Measurements from ENCODE around the gene RPL9. TPM values are rescaled to one million over a fixed set of nuclear protein-coding genes. Genes with fewer than 3 reads are reported as not detected.
"Not testable (repeated sequence)": the region's sequence is repeated elsewhere in the genome, so short reads cannot be mapped to it uniquely, and the experiment has no call there.

RPL9 gene
- total and polyA plus RNA-seq, 2 experiments from 2014 or later, result 431 to 1,988 TPM

GRCh38 chr4:39470402-39470801 lies 11.7 kb upstream of the RPL9 start:
- H3K4me3 ChIP-seq, result no peak overlapping the region
- no peak for DNase-seq (ENCODE audit: low read depth in 1 of 2, low spot score in 1 of 2)
- no peak for TF ChIP-seq CTCF (IDR thresholded peaks at IDR 0.05; ENCODE audit: low read depth, low read length)

GRCh38 chr4:39469429-39470077 lies 10.8 kb upstream of the RPL9 start:
- peak; percentile 83 for TF ChIP-seq CTCF (IDR thresholded peaks at IDR 0.05; ENCODE audit: low read depth, low read length)
- peak overlapping the region; percentile 20 for H3K27ac ChIP-seq
- H3K9me3 ChIP-seq (ENCODE audit: low read depth), result no peaks in the 10 kb centered on the region
- H3K36me3 ChIP-seq, result peaks cover 11% of the 10 kb centered on the region
- H3K27me3 ChIP-seq, result no peaks in the 10 kb centered on the region
- H3K4me3 ChIP-seq, result no peak overlapping the region
- peak; percentile 72 to 90 for DNase-seq (ENCODE audit: low read depth in 1 of 2, low spot score in 1 of 2)
- H3K4me1 ChIP-seq (ENCODE audit: low read depth), result no peaks in the 10 kb centered on the region

More at GRCh38 chr4:39470402-39470801, 11.7 kb upstream of the RPL9 start:
- Histone ChIP-seq H3K27me3 (no peaks in the 10 kb centered on the region), H3K9me3 (ENCODE audit: low read depth) (no peaks in the 10 kb centered on the region), H3K4me1 (ENCODE audit: low read depth) (no peaks in the 10 kb centered on the region), H3K36me3 (peaks cover 11% of the 10 kb centered on the region), H3K27ac (no peak overlapping the region)

GRCh38 chr4:39467464-39467863 lies 8.7 kb upstream of the RPL9 start:
- H3K36me3 ChIP-seq, result peaks cover 28% of the 10 kb centered on the region
- DNase-seq (ENCODE audit: low read depth in 1 of 2, low spot score in 1 of 2), result no peak
- no peak overlapping the region for H3K4me3 ChIP-seq
- no peak for TF ChIP-seq CTCF (IDR thresholded peaks at IDR 0.05; ENCODE audit: low read depth, low read length)
- H3K27ac ChIP-seq, result no peak overlapping the region
- H3K27me3 ChIP-seq, result no peaks in the 10 kb centered on the region
- H3K4me1 ChIP-seq (ENCODE audit: low read depth), result no peaks in the 10 kb centered on the region
- no peaks in the 10 kb centered on the region for H3K9me3 ChIP-seq (ENCODE audit: low read depth)

- H3K36me3 ChIP-seq, result peaks cover 23% of the 10 kb centered on the region
Measured at GRCh38 chr4:39466747-39467146, 8.0 kb upstream of the RPL9 start.

GRCh38 chr4:39464886-39465501 lies 6.3 kb upstream of the RPL9 start:
- peak overlapping the region; percentile 50 for H3K27ac ChIP-seq
- H3K27me3 ChIP-seq, result no peaks in the 10 kb centered on the region
- DNase-seq (ENCODE audit: low read depth in 1 of 2, low spot score in 1 of 2), result peak; percentile 35 to 92
- TF ChIP-seq CTCF (IDR thresholded peaks at IDR 0.05; ENCODE audit: low read depth, low read length), result peak; percentile 32
- H3K4me3 ChIP-seq, result no peak overlapping the region
- H3K36me3 ChIP-seq, result peaks cover 19% of the 10 kb centered on the region
- H3K4me1 ChIP-seq (ENCODE audit: low read depth), result no peaks in the 10 kb centered on the region
- H3K9me3 ChIP-seq (ENCODE audit: low read depth), result no peaks in the 10 kb centered on the region

More at GRCh38 chr4:39466747-39467146, 8.0 kb upstream of the RPL9 start:
- no peak for DNase-seq (ENCODE audit: low read depth in 1 of 2, low spot score in 1 of 2)
- H3K27me3 ChIP-seq, result no peaks in the 10 kb centered on the region
- H3K9me3 ChIP-seq (ENCODE audit: low read depth), result no peaks in the 10 kb centered on the region
- TF ChIP-seq CTCF (IDR thresholded peaks at IDR 0.05; ENCODE audit: low read depth, low read length), result no peak
- no peak overlapping the region for H3K4me3 ChIP-seq
- no peak overlapping the region for H3K27ac ChIP-seq
- no peaks in the 10 kb centered on the region for H3K4me1 ChIP-seq (ENCODE audit: low read depth)

GRCh38 chr4:39458161-39458504 lies 589 bp downstream of the RPL9 start:
- peak overlapping the region; percentile 86 for H3K4me3 ChIP-seq
- H3K36me3 ChIP-seq, result peaks cover 48% of the 10 kb centered on the region
- DNase-seq (ENCODE audit: low read depth in 1 of 2, low spot score in 1 of 2); H3K9me3 ChIP-seq (ENCODE audit: low read depth); H3K27me3 ChIP-seq: not testable (repeated sequence)
- H3K27ac ChIP-seq, result peak overlapping the region; percentile 97
- peaks cover 13% of the 10 kb centered on the region for H3K4me1 ChIP-seq (ENCODE audit: low read depth)
